ENCODE data around the gene B3GNT3. TPM values are rescaled to one million over a fixed set of nuclear protein-coding genes. Genes with fewer than 3 reads are reported as not detected.

B3GNT3 gene
- total RNA-seq, 4 donors from 2014 or later, result 0.33 to 0.84 (median 0.62) TPM

DNA sequence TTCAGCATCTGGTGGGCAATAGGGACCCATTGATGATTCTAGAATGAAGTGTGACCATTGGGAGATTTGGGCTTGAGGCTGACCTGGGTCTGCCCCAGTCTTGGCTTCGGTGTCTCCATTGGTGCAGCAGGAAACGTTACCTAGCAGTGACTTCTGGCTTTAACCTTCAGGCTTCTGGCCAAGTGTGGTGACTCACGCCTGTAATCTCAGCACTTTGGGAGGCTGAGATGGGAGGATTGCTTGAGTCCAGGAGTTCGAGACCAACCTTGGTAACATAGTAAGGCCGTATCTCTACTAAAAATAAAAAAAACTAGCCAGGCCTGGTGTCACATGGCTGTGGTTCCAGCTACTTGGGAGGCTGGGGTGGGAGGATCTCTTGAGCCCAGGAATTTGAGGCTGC, 36.4 kb upstream of the B3GNT3 start:
- WGBS, result 84% methylated on average over 5 of the region's 5 CpGs
- peaks cover 0 to 5% (median 0%) of the 10 kb centered on the region in 4 donors for H3K27me3 ChIP-seq
- H3K36me3 ChIP-seq, result no peaks in the 10 kb centered on the region
- intact Hi-C loops (cut with DNase I), result no loop called here
- DNase-seq (ENCODE audit: extremely low spot score), result no peak
- no peak for TF ChIP-seq POLR2AphosphoS5 (IDR thresholded peaks at IDR 0.05)
- TF ChIP-seq, protein P1, sequence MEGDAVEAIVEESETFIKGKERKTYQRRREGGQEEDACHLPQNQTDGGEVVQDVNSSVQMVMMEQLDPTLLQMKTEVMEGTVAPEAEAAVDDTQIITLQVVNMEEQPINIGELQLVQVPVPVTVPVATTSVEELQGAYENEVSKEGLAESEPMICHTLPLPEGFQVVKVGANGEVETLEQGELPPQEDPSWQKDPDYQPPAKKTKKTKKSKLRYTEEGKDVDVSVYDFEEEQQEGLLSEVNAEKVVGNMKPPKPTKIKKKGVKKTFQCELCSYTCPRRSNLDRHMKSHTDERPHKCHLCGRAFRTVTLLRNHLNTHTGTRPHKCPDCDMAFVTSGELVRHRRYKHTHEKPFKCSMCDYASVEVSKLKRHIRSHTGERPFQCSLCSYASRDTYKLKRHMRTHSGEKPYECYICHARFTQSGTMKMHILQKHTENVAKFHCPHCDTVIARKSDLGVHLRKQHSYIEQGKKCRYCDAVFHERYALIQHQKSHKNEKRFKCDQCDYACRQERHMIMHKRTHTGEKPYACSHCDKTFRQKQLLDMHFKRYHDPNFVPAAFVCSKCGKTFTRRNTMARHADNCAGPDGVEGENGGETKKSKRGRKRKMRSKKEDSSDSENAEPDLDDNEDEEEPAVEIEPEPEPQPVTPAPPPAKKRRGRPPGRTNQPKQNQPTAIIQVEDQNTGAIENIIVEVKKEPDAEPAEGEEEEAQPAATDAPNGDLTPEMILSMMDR (IDR thresholded peaks at IDR 0.05), result no peak
- TF ChIP-seq POLR2A (IDR thresholded peaks at IDR 0.05; ENCODE audit: low read depth), result no peak
- TF ChIP-seq EP300 (IDR thresholded peaks at IDR 0.05), result no peak
- no peak overlapping the region for H3K27ac ChIP-seq (replicated peaks in 1 of 4)
- peaks cover 0 to 10% (median 8%) of the 10 kb centered on the region in 4 donors for H3K4me1 ChIP-seq
- H3K4me3 ChIP-seq, result no peak overlapping the region
- no peaks in the 10 kb centered on the region for H3K9me3 ChIP-seq

GRCh38 chr19:17761148-17761547, 33.8 kb upstream of the B3GNT3 start:
- Histone ChIP-seq H3K36me3 (no peaks in the 10 kb centered on the region), H3K9me3 (no peaks in the 10 kb centered on the region), H3K27ac (replicated peaks in 1 of 4) (no peak overlapping the region), H3K4me1 (peaks cover 0 to 10% (median 8%) of the 10 kb centered on the region in 4 donors), H3K27me3 (peaks cover 0 to 5% (median 0%) of the 10 kb centered on the region in 4 donors), H3K4me3 (no peak overlapping the region)
- DNase-seq (ENCODE audit: extremely low spot score), result no peak
- intact Hi-C loops (cut with DNase I), result no loop called here
- TF ChIP-seq EP300 (IDR thresholded peaks at IDR 0.05) (no peak), POLR2A (IDR thresholded peaks at IDR 0.05; ENCODE audit: low read depth) (no peak), POLR2AphosphoS5 (IDR thresholded peaks at IDR 0.05) (no peak)
- TF ChIP-seq, protein P1 (IDR thresholded peaks at IDR 0.05), result no peak
- WGBS, result 86% methylated on average over 4 of the region's 4 CpGs

GRCh38 chr19:17762505-17763229, 32.3 kb upstream of the B3GNT3 start:
- DNase-seq (ENCODE audit: extremely low spot score), result no peak
- TF ChIP-seq EP300 (IDR thresholded peaks at IDR 0.05), result no peak
- no peak for TF ChIP-seq POLR2AphosphoS5 (IDR thresholded peaks at IDR 0.05)
- TF ChIP-seq, protein P1 (IDR thresholded peaks at IDR 0.05), result no peak
- no peak for TF ChIP-seq POLR2A (IDR thresholded peaks at IDR 0.05; ENCODE audit: low read depth)
- peaks cover 0 to 10% (median 0%) of the 10 kb centered on the region in 4 donors for H3K27me3 ChIP-seq
- H3K4me1 ChIP-seq, result peaks cover 6 to 10% (median 9%) of the 10 kb centered on the region in 4 donors
- no peak overlapping the region for H3K27ac ChIP-seq (replicated peaks in 1 of 4)
- no peak overlapping the region for H3K4me3 ChIP-seq
- intact Hi-C loops (cut with DNase I), result no loop called here
- no peaks in the 10 kb centered on the region for H3K9me3 ChIP-seq
- no peaks in the 10 kb centered on the region for H3K36me3 ChIP-seq
- 57% methylated on average over 16 of the region's 17 CpGs for WGBS

DNA sequence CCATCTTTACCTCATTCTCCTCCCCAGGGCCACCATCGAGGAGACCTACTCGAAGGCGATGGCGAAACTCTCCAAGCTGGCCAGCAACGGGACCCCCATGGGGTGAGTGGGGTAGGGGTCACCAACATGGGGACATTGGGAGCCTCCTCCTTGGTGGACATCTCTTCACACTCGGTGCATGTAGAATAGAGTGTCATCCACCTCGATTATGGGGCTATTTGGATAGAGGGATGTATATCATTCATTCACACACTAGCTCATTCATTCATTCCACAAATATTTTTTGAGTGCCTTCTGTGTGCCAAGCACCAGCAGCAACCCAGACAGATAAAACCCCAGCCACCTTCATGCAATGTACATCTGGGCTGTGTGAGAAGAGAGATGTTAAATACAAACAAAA, 30.6 kb upstream of the B3GNT3 start:
- Histone ChIP-seq H3K9me3 (no peaks in the 10 kb centered on the region), H3K27me3 (peaks cover 0 to 10% (median 0%) of the 10 kb centered on the region in 4 donors), H3K4me1 (peaks cover 6 to 10% (median 9%) of the 10 kb centered on the region in 4 donors), H3K27ac (replicated peaks in 1 of 4) (no peak overlapping the region), H3K4me3 (no peak overlapping the region), H3K36me3 (no peaks in the 10 kb centered on the region)
- intact Hi-C loops (cut with DNase I), result no loop called here
- no peak for DNase-seq (ENCODE audit: extremely low spot score)
- WGBS, result 91% methylated on average over 7 of the region's 7 CpGs
- no peak for TF ChIP-seq POLR2A (IDR thresholded peaks at IDR 0.05; ENCODE audit: low read depth)
- no peak for TF ChIP-seq EP300 (IDR thresholded peaks at IDR 0.05)
- no peak for TF ChIP-seq POLR2AphosphoS5 (IDR thresholded peaks at IDR 0.05)
- TF ChIP-seq, protein P1 (IDR thresholded peaks at IDR 0.05), result no peak

Data from esophagus muscularis mucosa (tissue), 4 donors.